Measurements from ENCODE around the gene HOXA7. TPM values are rescaled to one million over a fixed set of nuclear protein-coding genes. Genes with fewer than 3 reads are reported as not detected.

HOXA7 gene
- polyA plus RNA-seq, 3 donors: 24.8 to 27.6 (median 26.1) TPM

DNA sequence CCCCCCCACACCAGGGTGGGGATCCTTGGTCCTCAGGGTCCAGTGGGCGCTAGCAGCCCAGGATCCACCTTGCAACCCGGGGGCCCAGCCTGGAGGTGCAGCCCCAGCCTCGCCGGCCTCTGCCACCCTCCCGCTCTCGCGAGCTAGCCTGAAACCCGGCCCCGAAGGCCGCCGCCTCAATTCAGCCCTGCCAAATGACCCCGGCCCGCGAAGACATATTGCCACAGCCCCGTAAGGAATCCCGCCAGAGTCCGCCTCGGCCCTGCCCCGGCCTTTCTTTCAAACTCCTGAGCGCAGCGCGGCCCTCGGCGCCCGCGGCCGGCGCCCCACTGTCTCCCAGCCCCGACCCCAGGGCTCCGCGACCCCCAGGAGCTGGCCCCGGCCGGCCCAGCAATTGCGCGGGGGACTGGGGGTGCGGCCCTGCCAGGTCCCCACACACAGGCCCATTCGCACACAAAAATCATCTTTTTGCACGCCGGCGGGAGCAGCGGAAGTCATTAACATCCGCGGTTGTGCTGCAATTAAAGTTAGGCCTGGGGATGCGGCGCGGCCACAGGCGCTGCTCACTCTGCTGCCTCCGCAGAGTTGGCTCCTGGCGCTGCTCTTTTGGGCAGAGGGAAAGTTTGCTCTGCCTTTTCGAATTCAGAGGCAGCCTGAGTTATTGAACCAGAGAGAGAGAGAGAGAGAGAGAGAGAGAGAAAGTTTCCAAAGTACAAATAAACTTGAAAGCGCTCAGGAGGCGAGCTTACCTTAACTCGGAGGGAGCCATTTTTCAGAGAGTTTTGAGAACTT is 16.9 kb downstream of the HOXA7 start:
- no peak for DNase-seq (ENCODE audit: low read depth in 3 of 3, low spot score in 2 of 3)

DNA sequence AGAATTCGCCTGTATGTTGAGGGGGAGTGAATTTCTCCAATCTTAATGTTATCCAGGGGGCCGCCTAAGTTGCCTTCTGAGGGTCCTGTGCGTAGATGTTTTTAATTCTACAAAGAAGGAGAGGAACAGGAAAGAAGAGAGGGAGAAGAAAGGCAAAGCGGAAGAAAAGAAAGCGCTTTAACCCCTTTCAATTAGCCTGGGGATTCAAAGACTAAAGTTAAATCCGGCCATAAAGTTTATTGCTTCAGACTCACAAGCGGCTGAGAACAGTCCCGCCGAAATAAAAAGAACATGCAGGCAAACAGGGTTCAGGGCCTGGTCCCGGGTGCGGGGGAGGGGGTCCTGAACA is 17.5 kb downstream of the HOXA7 start:
- no peak for DNase-seq (ENCODE audit: low read depth in 3 of 3, low spot score in 2 of 3)

DNA sequence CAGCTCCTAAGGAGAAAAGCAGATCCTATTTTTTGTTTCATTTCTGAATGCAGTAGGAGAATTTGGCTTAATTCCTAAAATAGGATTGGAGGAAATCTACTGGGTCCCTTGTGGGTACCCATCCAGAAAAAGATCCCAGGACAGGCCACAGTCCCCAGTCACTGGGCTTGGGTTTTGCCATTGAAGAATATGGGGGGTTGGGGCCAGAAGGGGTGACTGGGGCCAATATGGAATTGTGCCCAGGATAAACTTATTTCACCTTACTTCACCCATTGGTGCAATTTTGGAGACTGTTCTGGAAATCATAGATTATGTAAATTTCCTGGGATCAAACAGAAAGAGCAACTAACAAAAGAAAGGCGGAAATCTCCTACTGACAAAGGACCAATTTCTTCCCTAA is 18.0 kb downstream of the HOXA7 start:
- DNase-seq (ENCODE audit: low read depth in 3 of 3, low spot score in 2 of 3): no peak

DNA sequence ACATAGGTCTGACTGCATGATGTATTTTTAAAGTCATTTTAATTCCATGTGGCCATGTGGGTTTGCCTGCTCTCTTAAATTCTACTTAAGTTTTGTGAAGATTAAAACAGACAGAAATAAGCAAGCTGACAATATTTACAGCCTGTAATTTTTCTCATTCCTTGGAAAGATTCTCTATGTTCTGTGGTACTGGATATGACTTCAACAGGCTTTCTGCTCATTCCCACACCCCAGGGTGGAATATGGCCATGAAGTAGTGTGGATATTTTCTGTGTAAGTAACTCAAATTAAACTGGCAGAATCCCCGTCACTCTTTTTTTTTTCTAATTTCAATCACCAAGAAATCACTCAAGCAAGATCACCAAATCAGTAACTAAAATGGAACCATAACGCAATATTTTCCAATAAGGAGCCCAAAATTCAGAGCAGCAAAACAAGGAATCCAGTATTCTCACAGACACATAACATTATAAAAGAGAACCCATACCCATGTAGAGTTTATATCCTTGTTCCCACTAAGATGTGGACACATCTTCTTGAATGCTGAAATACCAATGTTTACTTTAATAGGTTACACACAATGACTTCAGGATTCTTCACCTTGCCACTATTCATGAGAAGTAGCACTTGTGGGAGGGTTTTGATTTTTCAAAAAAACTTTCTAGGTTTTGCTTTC is 18.7 kb downstream of the HOXA7 start:
- DNase-seq (ENCODE audit: low read depth in 3 of 3, low spot score in 2 of 3): no peak

DNA sequence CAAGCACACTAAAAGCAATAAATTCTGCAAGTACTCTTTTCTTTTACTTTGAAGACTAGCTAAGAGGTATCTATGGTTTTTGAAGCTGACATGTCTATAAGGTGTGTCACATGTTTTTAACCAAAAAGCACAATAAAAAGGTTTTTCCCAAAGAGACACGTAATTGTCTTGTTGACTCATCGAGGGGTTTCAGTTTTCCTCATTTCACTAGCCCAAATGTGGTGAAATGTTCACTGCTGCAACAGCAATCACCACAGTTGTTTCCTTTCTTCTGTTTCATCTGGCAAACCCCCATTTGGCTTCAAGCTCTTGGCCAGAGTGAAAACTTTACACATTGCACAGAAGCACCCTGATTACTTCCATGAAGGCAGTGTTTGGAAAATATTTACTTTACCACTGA is 22.1 kb downstream of the HOXA7 start:
- DNase-seq (ENCODE audit: low read depth in 3 of 3, low spot score in 2 of 3): no peak

DNA sequence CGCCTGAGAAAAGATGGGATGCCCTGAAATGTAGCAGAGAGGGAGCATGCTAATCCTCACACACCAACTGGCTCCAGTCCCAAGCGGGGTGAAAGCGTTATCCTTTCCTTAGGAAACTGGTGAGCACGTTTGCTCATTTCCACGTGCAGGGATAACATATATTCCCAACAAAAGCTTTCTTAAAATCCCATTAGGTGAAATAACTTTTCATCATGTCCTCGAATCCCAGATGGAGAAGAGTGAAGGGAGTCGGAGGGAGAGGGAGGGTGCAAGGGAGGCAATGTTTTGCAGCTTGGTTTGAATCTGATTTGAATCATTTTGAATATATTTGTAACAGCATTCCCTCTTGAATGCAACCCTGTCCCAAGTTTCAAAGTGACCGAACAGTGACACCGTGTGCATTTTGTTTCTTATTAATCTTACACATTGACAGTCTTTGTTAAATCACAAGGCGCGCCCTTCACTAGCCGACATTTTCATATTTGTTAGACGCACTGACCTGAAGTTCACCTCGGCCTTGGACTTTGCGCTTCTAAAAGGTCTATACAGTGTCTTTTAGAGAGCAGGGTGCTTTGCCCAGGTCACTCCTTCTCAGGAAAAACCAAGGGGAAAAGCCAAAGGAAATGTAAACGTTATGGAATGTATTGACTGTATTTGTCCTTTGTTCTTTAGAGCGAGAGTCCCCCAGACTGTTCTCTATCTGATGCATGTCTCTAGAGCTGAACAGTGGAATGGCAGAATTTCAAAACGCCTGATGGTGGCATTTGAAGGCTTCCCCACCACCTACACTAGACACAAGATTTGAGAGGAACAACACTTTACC is 22.9 kb downstream of the HOXA7 start:
- DNase-seq (ENCODE audit: low read depth in 3 of 3, low spot score in 2 of 3): no peak

DNA sequence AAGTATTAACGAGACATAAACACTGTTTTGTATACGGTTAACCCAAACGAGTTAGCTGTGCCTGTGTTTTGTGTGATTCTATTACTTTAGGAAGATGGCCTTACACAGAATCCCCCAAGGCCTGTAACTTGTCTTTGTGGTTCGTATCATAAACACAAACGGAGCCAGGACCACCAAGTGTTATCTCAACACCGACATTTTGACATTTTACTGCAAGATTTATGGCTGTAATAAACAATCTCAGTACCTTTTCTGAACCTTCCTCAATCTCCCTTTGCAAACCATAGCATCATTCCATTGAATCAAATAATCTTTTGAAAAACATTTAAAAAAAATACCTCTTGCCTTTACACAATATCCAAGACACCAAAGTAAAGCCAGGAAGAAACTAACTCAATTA is 23.5 kb downstream of the HOXA7 start:
- DNase-seq (ENCODE audit: low read depth in 3 of 3, low spot score in 2 of 3): no peak

DNA sequence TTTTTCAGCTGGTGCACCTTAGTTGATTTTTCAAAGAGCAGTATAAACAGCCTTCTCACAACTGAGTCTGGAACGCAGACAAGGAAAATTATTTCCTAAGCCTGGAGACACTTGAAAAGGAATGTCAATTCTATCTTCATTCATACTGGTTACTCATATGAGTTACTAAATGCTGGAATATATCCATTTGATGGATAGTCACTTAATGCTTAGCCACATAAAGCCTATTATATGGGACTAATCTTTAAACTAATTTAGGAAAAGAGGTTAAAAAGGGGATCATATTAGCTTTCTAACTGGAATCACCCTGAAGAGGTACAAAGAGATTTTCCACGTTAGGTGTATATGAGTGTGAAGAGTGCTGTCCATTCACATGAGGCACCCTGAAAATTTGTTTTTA is 24.3 kb downstream of the HOXA7 start:
- DNase-seq (ENCODE audit: low read depth in 3 of 3, low spot score in 2 of 3): no peak

DNA sequence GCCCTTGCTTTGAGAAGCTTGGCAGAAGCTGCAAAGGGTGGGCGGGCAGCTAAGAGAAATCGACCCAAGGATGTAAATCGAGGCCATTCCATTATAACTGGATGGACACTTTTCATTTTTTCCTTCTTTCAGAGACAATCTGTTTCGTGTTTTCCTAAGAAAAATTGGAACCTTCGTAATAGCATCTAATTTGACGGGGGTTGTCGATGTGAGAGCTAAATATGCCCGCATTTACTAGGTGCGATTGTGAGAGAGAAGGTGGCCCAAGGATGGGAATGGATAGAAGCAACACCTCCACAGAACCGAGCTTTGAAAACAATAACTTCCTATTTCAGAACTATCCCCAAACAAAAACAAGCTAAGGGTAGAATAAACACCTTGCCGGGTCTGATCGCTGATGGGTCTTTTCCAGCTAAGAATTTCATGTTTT is 25.1 kb downstream of the HOXA7 start:
- no peak for DNase-seq (ENCODE audit: low read depth in 3 of 3, low spot score in 2 of 3)

DNA sequence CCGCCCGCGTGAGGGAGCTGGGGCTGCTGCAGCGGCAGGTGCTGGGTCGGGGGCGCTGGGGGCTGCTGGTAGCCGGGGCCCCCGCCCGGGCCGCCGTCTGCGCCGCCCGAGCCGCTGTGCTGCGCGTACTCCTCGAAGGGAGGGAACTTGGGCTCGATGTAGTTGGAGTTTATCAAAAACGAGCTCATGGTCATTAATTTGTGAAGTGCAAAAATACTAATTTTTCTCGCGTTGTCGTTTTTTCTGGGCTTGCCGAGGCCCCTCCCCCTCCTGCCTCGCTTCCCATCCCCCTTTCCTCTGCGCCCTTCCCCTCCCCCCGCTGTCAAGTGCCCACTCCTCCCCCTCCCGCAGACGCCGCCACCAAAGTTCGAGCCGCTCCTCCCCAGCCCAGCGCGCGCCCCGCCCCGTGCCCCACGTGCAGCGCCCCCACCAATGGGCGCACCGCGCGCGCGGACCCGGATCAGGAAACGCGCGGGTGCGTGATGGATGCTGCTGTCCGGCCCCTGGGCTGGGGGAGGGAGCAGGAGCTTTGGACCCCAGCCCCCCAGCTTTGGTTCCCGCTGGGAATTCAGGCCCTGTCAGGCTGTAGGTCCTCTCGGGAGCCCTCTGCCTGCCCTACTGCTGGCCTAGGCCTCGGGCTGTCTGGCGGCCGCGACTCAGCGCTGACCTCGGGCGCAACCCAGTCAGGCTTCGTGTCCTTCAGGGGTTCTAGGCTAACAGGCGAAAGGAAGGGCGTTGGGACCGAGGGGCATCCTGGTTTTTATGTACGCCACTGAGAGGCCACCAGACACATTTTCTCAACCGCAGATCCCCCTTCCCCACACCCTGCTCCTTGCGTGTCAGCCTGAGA is 25.7 kb downstream of the HOXA7 start, which contains the start of gene HOXA4:
TSS of gene HOXA4 (minus strand) at position 218 of the 850 bp plus-strand sequence. CDS start at position 194, 24 bp downstream.
- DNase-seq (ENCODE audit: low read depth in 3 of 3, low spot score in 2 of 3): no peak

DNA sequence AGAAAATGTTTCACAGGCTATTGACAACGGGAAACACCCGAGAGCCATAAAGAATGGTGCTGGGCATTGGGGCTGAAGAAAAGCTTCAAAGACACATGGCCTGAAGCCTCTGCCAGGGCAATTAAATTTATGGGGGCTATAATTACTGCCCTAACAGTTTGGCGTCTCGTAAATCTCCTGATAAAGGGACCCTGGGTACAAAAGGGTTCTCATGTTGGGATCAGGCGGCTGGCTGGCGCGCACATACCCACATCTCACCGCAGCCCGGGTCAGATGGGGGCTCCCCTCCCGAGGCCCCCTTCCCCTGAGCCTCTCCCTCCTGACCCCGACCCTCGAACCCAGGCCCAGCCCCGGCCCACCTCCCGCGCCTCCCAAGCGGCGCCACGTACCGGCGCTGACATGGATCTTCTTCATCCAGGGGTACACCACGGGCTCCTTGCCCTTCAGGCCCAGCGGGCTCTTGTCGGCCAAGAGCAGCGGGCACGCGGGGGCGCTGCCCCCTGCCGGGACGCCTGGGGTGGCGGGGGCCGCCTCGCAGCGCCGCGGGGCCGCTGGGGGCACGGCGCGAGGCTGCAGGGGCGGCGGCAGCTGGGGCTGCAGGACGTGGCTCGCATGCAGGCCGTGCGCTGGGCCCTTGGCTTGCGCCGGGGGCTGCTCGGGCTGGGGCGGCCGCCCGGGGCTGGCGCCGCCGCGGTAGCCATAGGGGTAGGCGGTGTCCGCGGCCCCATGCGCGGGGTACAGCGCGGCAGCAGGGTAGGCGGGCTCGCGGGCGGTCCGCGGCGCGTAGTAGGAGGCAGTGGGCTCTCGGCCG is 26.5 kb downstream of the HOXA7 start:
- no peak for DNase-seq (ENCODE audit: low read depth in 3 of 3, low spot score in 2 of 3)

DNA sequence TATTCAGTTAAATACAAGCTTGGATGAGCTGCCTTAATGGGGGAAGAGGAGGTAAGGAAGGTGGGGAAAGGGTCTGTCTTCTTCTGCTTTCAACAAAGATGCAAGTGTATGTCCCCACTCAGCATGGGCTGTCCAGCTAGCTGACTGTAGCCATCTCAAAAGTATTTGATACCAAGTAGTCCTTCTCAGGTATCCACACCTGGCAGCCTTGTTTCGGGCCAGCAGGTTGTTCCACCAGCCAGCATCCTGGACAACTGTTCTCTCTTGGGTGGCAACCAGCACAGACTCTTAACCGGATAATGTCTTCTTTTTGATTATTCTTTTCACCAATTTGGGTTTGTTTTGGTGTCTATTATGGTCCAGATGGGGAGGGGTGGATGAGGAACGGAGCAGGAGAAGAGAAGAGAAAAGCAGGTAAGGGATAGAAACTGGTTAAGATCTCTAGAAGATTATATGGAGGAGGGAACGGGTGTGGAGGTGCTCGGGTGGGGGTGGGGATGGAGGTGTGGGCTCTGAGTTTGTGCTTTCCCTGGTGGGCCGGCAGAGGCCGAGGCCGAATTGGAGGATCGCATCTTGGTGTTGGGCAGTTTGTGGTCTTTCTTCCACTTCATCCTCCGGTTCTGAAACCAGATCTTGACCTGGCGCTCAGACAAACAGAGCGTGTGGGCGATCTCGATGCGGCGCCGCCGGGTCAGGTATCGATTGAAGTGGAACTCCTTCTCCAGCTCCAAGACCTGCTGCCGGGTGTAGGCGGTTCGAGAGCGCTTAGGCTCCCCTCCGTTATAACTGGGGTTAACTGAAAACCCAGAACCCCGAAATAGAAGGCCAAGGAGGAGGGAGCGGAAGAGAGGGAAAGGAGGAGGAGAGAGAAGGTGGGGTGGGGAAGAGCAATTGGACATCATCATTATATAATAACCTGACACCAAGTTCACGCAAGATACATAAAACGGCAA is 27.4 kb downstream of the HOXA7 start:
- DNase-seq (ENCODE audit: low read depth in 3 of 3, low spot score in 2 of 3): no peak

DNA sequence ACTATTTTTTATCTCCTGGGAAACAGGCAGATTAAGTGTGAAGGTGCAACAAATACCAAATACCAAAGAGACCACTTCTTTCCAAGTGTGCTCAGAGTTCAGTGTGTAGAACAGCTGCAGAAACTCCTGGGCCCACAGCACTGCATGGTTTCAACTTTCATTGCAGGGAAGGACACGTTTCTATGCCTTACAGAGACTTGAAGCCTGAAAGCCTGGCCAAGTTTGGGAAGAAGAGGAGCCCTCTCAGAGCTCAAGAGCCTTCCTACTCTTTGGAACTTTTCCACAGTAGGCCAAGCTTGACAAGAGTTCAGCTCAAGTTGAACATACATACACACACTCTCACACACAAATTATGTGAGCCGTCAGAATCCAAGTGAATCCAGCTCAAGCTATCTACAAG is 28.4 kb downstream of the HOXA7 start:
- DNase-seq (ENCODE audit: low read depth in 3 of 3, low spot score in 2 of 3): no peak

DNA sequence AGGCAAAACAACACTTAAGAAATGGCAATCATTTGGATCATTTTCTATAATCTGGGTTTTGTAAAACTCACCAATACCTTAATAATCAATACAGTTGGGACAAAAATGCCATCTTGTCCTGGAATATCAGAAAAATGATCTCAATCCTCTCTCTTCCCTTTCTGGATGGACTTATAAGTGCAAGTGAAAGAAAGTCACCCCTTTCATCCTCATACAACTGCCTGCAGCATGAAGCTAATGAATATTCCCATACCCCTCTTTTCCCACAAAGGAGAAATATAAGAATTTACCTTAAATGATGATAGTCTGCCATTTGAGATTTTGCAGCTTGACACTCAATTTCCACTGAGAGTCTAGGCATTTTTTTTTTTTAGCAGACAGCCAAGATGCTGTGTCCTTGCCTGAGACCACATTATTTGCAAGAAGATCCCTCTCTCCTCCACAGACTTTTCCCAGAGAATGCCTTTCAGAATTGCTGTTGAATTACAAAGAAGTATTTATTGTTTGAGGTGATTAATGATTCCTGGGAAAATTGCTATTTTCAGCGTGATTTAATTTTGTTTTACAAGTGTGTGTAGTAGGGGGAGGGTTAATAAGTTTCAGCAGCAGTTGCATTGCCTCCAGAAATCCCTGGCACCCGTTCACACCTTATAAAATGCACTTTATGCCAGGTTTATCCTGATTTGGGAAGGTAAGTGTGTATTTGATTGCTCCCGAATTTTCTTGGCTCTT is 29.7 kb downstream of the HOXA7 start:
- no peak for DNase-seq (ENCODE audit: low read depth in 3 of 3, low spot score in 2 of 3)

DNA sequence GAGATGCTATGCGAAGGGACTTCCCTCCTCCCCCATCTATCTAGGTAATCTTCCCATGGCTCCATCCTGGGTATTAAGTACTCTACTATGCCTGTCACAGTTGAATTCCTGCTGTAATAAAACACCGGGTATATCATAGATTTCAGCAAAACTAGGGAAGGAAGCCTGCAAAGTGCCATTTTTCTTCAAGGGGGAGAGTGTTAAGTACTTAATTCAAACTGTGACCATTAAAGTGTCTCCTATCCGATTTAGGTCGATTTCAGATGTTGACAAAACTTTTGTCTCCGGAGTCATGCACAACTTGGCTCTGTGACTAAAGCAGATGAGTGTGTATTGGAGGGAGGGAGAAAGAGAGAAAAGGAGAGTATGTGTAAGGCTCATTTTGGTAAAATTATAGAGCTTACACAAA is 30.5 kb downstream of the HOXA7 start:
- no peak for DNase-seq (ENCODE audit: low read depth in 3 of 3, low spot score in 2 of 3)

DNA sequence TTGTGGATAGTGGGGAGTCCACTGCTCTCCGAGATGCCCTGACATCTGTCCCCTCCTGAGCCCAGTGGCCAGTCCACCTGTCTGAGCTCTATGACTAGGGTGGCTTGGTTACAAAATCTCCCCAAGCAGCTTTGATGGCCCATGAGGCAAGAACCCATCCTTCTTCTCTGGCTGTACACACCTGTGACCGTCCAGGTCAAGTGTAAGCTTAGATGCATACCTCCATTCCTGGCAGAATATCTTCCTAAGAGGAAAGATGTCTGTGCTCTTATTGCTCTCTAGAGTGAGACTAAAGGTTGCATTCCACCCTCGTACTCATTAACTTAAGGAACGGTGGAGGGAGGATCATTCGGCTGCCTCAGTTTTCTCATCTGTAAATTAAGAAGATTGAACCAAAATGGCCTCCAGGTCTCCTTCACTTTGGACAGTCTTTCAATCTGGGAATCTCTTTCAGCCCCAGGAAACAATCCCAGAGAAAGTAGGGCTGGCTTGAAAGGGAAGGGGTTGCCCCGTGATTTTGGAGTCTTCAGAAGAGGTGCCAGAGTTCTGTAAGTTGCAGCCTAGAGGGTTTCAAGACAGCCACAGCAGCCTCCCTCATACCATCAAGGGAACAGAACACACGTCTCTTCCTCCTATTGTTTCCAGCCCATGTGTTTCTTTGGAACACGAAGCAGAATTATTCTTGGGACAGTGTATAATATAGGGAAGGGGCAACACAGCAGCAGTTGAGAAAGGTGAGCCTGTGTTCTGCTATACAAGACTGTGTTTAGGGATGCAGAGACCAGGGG is 31.4 kb downstream of the HOXA7 start:
- DNase-seq (ENCODE audit: low read depth in 3 of 3, low spot score in 2 of 3): no peak
